ENCODE results near the gene ERVK3-1. TPM values are rescaled to one million over a fixed set of nuclear protein-coding genes. Genes with fewer than 3 reads are reported as not detected.

Gene ERVK3-1
- total RNA-seq, 4 donors from 2014 or later: 13.3 to 58.9 (median 36.2) TPM

GRCh38 chr19:58275564-58275963 is 29.6 kb upstream of the ERVK3-1 start:
- no peak for DNase-seq
- peaks cover 41 to 53% of the 10 kb centered on the region in 2 donors for H3K9me3 ChIP-seq
- peaks cover 4 to 17% (median 8%) of the 10 kb centered on the region in 4 donors for H3K4me1 ChIP-seq
- no peaks in the 10 kb centered on the region for H3K27me3 ChIP-seq
- in situ Hi-C loops (cut with MboI; ENCODE audit: low pct_ligation_motif_present in 1 of 4, low pct_unique_long_range_greater_than_20kb in 1 of 4, low sequenced_read_pairs in 3 of 4): no loop called here
- H3K27ac ChIP-seq: no peak overlapping the region
- intact Hi-C loops (cut with DNase I; ENCODE audit: low total_unique reads): no loop called here
- no peak for TF ChIP-seq EP300 (IDR thresholded peaks at IDR 0.05; ENCODE audit: low read depth)
- TF ChIP-seq POLR2AphosphoS5 (IDR thresholded peaks at IDR 0.05): no peak
- TF ChIP-seq POLR2A (IDR thresholded peaks at IDR 0.05): no peak
- no peak for TF ChIP-seq CTCF (IDR thresholded peaks at IDR 0.05)
- WGBS, 2 donors (ENCODE audit: low coverage in 1 of 2): 99 to 100% methylated on average over 1 to 3 of the region's 3 CpGs
- no peak overlapping the region for H3K4me3 ChIP-seq
- H3K36me3 ChIP-seq: peaks cover 0 to 29% (median 5%) of the 10 kb centered on the region in 4 donors

- TF ChIP-seq POLR2A (IDR thresholded peaks at IDR 0.05) (no peak), EP300 (IDR thresholded peaks at IDR 0.05; ENCODE audit: low read depth) (no peak), CTCF (IDR thresholded peaks at IDR 0.05) (no peak), POLR2AphosphoS5 (IDR thresholded peaks at IDR 0.05) (no peak)
- DNase-seq: no peak
- Histone ChIP-seq H3K36me3 (peaks cover 0 to 13% (median 3%) of the 10 kb centered on the region in 4 donors), H3K4me1 (peaks cover 4 to 17% (median 8%) of the 10 kb centered on the region in 4 donors), H3K9me3 (peaks cover 28 to 36% of the 10 kb centered on the region in 2 donors), H3K27ac (no peak overlapping the region), H3K4me3 (no peak overlapping the region), H3K27me3 (no peaks in the 10 kb centered on the region)
- in situ Hi-C loops (cut with MboI; ENCODE audit: low pct_ligation_motif_present in 1 of 4, low pct_unique_long_range_greater_than_20kb in 1 of 4, low sequenced_read_pairs in 3 of 4): no loop called here
- intact Hi-C loops (cut with DNase I; ENCODE audit: low total_unique reads): no loop called here
- WGBS, 2 donors (ENCODE audit: low coverage in 1 of 2): 92% methylated on average over 7 of the region's 7 CpGs; no CpG with 5 or more reads in 1 of the 2 donors
Observed at GRCh38 chr19:58277197-58277596, 28.0 kb upstream of the ERVK3-1 start.

GRCh38 chr19:58277748-58278540 is 27.2 kb upstream of the ERVK3-1 start:
- H3K27me3 ChIP-seq: no peaks in the 10 kb centered on the region
- H3K4me1 ChIP-seq: peaks cover 4 to 17% (median 8%) of the 10 kb centered on the region in 4 donors
- DNase-seq: no peak
- WGBS, 2 donors (ENCODE audit: low coverage in 1 of 2): 10 to 46% methylated on average over 12 to 25 of the region's 25 CpGs
- in situ Hi-C loops (cut with MboI; ENCODE audit: low pct_ligation_motif_present in 1 of 4, low pct_unique_long_range_greater_than_20kb in 1 of 4, low sequenced_read_pairs in 3 of 4): no loop called here
- H3K9me3 ChIP-seq: peaks cover 21 to 29% of the 10 kb centered on the region in 2 donors
- peak overlapping the region; percentile 84 to 89 (median 87) for H3K27ac ChIP-seq
- peaks cover 0 to 6% (median 0%) of the 10 kb centered on the region in 4 donors for H3K36me3 ChIP-seq
- intact Hi-C loops (cut with DNase I; ENCODE audit: low total_unique reads): no loop called here
- peak overlapping the region; percentile 65 to 91 (median 78) for H3K4me3 ChIP-seq
- TF ChIP-seq POLR2AphosphoS5 (IDR thresholded peaks at IDR 0.05) (no peak), POLR2A (IDR thresholded peaks at IDR 0.05) (no peak), CTCF (IDR thresholded peaks at IDR 0.05) (no peak)

GRCh38 chr19:58278541-58279041 is 26.6 kb upstream of the ERVK3-1 start, which contains the start of gene ZNF8:
TSS of gene ZNF8 (plus strand) at chr19:58278955. CDS start at chr19:58279082, 127 bp downstream.
- intact Hi-C loops (cut with DNase I; ENCODE audit: low total_unique reads): no loop called here
- DNase-seq: peak; percentile 98
- WGBS, 2 donors (ENCODE audit: low coverage in 1 of 2): 6% methylated on average over 27 of the region's 42 CpGs; no CpG with 5 or more reads in 1 of the 2 donors
- Histone ChIP-seq H3K4me1 (peaks cover 4 to 17% (median 8%) of the 10 kb centered on the region in 4 donors), H3K27ac (peak within 1 kb of the TSS; percentile 84 to 89 (median 87)), H3K4me3 (peak within 1 kb of the TSS; percentile 65 to 91 (median 78)), H3K9me3 (peaks cover 14 to 23% of the 10 kb centered on the region in 2 donors), H3K27me3 (no peaks in the 10 kb centered on the region), H3K36me3 (no peaks in the 10 kb centered on the region)
- in situ Hi-C loops (cut with MboI; ENCODE audit: low pct_ligation_motif_present in 1 of 4, low pct_unique_long_range_greater_than_20kb in 1 of 4, low sequenced_read_pairs in 3 of 4): no loop called here
- TF ChIP-seq CTCF (IDR thresholded peaks at IDR 0.05) (no peak), EP300 (IDR thresholded peaks at IDR 0.05; ENCODE audit: low read depth) (no peak), POLR2AphosphoS5 (IDR thresholded peaks at IDR 0.05) (peak; percentile 78 to 88 (median 84)), POLR2A (IDR thresholded peaks at IDR 0.05) (peak; percentile 71)

Measured in transverse colon (tissue), 4 donors.